HG02885 (cell line): Measurements from ENCODE around the gene PDCD1.
"Not testable (repeated sequence)": the region's sequence is repeated elsewhere in the genome, so short reads cannot be mapped to it uniquely, and the experiment has no call there.

Experiments
- ATAC-seq: cut with Tn5 transposase; IDR thresholded peaks from one replicate; pipeline ENCODE4 v1.9.1; 2021; ENCODE audit warnings: mild to moderate bottlenecking; ENCODE audit not compliant: unreplicated experiment, poor library complexity

The PDCD1 gene

GRCh38 chr2:241880311-241881073 lies 21.8 kb upstream of the PDCD1 start:
- ATAC-seq, result no peak

- no peak for ATAC-seq
These were observed 20.6 kb upstream of the PDCD1 start for GRCh38 chr2:241879326-241879725.

- no peak for ATAC-seq
These were observed 19.6 kb upstream of the PDCD1 start for GRCh38 chr2:241877989-241878970.

DNA sequence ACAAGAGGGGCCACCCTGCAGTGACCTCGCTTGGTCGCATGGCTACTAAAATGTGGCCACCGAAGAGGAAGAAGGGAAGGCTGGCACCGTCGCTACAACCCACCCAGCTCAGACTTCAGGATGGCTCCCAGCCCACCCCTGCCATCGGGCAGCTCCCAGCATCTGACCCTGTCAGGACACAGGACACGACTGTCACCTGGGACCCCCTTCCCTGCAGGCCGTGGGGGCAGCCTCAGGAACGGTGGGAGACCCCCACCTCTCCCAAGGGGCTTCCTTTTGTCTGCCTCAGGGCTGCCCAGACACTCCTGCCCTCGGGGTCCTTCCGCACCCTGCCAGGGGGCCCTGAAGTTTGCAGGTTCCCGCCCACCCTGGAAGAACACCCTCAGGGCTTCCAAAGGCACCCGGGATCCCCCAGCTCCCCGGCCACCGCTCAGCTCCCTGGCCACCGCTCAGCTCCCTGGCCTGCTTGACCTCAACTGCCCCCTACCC lies 18.5 kb upstream of the PDCD1 start:
- ATAC-seq, result no peak

- ATAC-seq, result no peak
These were observed 18.0 kb upstream of the PDCD1 start for GRCh38 chr2:241876528-241877196.

- ATAC-seq, result not testable (repeated sequence)
These were observed 17.2 kb upstream of the PDCD1 start for GRCh38 chr2:241875754-241876527.

DNA sequence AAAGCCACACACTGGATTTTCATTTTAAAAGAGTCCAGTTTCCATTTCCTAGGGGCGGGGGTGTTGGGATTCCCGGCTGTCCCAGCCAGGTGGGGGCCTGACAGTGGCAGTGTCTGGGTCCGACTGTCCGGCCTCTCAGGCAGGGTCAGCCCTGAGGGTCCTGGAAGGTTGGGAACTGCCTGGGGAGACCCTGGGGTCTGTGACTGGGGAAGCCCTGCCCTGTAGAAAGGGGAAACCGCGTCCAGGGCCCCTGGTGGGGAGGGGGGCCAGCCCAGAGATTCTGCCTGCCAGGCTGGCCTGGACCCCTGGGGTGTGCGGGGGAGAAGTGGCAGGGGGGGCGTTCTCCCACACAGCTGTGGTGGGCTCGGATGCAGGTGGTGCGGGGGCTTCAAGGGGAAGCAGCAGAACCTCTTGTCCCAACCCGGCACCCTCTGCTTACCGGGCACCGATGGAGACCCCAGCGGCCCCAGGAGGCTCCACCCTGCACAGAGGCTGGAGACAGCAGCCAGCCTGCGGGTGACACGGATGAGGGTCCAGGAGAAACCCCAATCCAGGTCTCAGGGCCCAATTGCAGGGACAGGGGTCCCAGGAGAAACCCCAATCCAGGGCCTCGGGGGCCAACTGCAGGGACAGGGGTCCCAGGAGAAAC lies 15.7 kb upstream of the PDCD1 start:
- ATAC-seq, result no peak

GRCh38 chr2:241873803-241874110 lies 15.1 kb upstream of the PDCD1 start:
- ATAC-seq, result no peak

- no peak for ATAC-seq
These were observed 14.5 kb upstream of the PDCD1 start for GRCh38 chr2:241873081-241873802.

DNA sequence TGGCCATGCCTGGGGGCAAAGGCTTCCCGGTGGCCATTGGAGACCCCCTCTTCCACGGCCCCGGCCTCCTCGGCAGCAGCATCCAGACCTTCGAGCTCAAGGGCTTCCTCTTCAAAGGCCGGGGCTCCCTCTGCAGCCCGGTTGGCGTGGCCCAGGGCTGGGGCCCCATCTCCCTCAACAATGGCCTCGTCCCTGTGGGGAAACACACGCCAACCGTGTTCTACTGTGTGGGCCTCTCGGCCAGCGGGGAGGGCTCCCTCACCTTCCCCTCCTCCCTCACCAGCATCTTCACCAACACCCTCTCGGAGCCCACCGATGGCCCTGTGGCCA lies 13.6 kb upstream of the PDCD1 start:
- no peak for ATAC-seq

- no peak for ATAC-seq
These were observed 13.0 kb upstream of the PDCD1 start for GRCh38 chr2:241871538-241872312.

GRCh38 chr2:241870611-241871537 lies 12.2 kb upstream of the PDCD1 start:
- no peak for ATAC-seq

- ATAC-seq, result no peak
These were observed 11.4 kb upstream of the PDCD1 start for GRCh38 chr2:241870081-241870541.

DNA sequence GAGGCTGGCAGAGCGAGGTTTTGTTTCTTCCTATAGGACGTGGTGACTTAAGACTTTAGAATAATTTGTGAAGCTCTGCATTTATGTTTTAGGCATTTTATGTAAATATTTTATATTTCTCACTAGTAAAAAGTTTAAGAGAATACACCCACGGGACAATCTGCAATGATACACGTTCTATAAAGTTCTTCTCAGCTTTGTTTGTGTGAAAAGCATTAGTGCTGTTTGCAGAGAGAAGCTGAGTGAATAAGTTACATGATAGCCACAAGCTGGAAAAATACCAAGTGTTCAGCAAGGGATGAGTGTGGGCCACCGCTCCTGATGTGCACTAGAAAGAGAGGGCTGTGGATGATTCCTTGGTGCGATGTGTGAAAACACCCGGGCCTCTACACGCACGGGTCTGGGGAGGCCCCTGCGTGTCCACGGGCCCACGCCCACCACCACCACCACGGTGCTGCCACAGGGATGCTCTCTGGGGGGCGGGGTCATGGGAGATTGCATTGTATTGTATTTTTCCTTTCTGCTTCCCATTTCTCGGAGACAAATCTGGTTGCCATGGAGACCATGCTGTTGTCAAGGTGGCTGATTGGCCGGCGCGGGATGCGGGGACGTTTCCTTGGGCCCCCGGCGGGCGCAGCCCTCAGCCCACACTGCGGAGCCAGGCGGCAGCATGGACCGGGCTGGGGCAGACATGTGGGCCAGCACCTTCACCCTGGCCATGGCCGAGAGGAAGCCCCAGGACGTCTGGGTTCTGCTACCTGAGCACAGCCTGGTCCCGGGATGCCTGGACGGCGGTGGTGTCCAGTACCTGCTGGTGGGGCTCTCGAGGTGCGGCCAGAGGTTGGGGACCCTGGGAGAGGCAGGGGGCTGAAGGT lies 10.6 kb upstream of the PDCD1 start, which contains the start of gene RTP5:
Gene RTP5 (plus strand): TSS at position 643 of the 875 bp plus-strand sequence. CDS start 28 bp downstream, at position 671.
- ATAC-seq, result no peak

- ATAC-seq, result no peak
These were observed 10.0 kb upstream of the PDCD1 start for GRCh38 chr2:241868661-241869081.
